GM12891 (cell line): Measurements from ENCODE around the gene ESPNL.

Source experiments
- DNase-seq: peaks from one replicate; pipeline ENCODE4 v3.0.0; 2011; ENCODE audit warnings: low spot score; ENCODE audit not compliant: insufficient read length
- FAIRE-seq: peaks from 2 replicates; lab custom pipeline; 2011; peaks lifted over from hg19 to GRCh38; lab: Jason Lieb, UNC
- PAX5 ChIP-seq: IDR thresholded peaks from 2 replicates; pipeline ENCODE4 v1.6.1; 2011; ENCODE audit warnings: low read length, moderate library complexity, mild to moderate bottlenecking; ENCODE audit not compliant: insufficient read depth, severe bottlenecking
- POLR2A ChIP-seq: IDR thresholded peaks from 2 replicates; pipeline ENCODE4 v1.6.1; 2011; ENCODE audit warnings: low read depth, low read length, control low read depth
- POLR2AphosphoS5 ChIP-seq: IDR thresholded peaks from 2 replicates; pipeline ENCODE4 v1.6.1; 2011; ENCODE audit warnings: low read depth, low read length, control low read depth
- POU2F2 ChIP-seq: IDR thresholded peaks from 2 replicates; pipeline ENCODE4 v1.6.1; 2011; ENCODE audit warnings: low read depth, mild to moderate bottlenecking, control low read depth, low read length, moderate library complexity
- SPI1 ChIP-seq: IDR thresholded peaks from 2 replicates; pipeline ENCODE4 v1.6.1; 2011; ENCODE audit warnings: low read depth, low read length, control low read depth
- TAF1 ChIP-seq: IDR thresholded peaks from 2 replicates; pipeline ENCODE4 v1.6.1; 2011; ENCODE audit warnings: low read depth, low read length, control low read depth

The ESPNL gene

DNA sequence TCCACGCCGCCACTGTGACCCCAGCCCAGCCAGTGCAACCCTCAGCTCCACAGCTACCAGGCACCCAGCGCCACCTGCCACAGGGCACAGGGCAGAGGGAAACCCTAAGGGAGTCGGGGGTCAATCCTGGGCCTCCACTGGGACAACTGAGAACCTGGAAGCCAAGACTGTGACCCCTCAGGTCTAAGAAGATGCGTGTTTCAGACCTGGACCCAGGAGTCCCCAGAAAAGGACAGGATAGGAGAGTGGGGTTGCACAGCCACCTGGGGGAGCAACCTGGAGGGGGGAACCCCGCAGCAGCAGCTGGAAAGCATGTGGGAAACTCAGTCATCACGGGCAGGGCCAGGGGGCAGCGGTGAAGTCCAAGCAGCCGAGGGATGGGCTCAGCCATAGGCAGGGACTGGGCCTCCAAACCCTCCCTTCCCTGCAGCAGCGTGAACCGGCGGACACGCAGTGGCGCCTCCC lies 4.1 kb downstream of the ESPNL start:
- TF ChIP-seq PAX5 (no peak), SPI1 (no peak), TAF1 (no peak), POLR2AphosphoS5 (no peak), POU2F2 (no peak), POLR2A (no peak)
- FAIRE-seq (no peak), DNase-seq (no peak)

DNA sequence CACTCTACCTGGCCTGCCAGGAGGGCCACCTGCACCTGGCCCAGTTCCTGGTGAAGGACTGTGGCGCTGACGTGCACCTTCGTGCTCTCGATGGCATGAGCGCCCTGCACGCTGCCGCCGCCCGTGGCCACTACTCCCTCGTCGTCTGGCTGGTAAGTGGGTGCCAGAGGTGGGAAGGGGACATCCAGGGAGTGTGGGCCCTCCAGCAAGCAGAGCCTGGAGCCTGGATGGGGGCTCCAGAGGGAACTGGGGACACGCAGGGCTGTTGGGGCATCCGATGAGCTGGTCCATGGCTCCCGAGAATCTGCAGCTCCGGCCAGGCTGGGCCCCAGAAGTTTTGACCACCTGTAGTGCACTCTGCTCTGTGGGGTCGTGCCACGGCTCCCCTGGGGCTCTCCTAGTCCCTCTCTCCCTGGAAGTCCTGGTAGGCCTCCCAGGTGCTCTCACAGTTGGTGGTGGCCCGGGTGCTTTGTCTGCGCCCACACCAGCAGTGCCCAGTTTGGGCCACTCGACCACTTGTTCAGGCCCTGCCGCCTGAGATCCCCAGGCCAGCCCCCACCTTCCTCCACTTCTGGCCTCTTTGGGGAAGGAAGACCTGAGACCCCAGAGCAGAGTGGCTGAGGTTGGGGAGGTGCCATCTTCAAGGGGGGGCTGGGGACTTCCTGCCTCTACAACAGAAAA lies 4.7 kb downstream of the ESPNL start:
- DNase-seq (no peak), FAIRE-seq (no peak)
- no peak for TF ChIP-seq PAX5
- TF ChIP-seq TAF1 = no peak
- no peak for TF ChIP-seq SPI1
- TF ChIP-seq POLR2A = no peak
- no peak for TF ChIP-seq POU2F2
- no peak for TF ChIP-seq POLR2AphosphoS5

GRCh38 chr2:238105506-238106338 lies 5.6 kb downstream of the ESPNL start:
- TF ChIP-seq POLR2A (no peak), SPI1 (no peak), POU2F2 (no peak), PAX5 (no peak), POLR2AphosphoS5 (no peak), TAF1 (no peak)
- DNase-seq (peak; percentile 10), FAIRE-seq (no peak)

- FAIRE-seq = peak; percentile 23
- no peak for TF ChIP-seq SPI1
- no peak for TF ChIP-seq PAX5
- no peak for TF ChIP-seq POU2F2
- TF ChIP-seq POLR2A = no peak
- TF ChIP-seq POLR2AphosphoS5 = no peak
- no peak for TF ChIP-seq TAF1
- no peak for DNase-seq
These were observed 6.2 kb downstream of the ESPNL start for GRCh38 chr2:238106339-238106697.

DNA sequence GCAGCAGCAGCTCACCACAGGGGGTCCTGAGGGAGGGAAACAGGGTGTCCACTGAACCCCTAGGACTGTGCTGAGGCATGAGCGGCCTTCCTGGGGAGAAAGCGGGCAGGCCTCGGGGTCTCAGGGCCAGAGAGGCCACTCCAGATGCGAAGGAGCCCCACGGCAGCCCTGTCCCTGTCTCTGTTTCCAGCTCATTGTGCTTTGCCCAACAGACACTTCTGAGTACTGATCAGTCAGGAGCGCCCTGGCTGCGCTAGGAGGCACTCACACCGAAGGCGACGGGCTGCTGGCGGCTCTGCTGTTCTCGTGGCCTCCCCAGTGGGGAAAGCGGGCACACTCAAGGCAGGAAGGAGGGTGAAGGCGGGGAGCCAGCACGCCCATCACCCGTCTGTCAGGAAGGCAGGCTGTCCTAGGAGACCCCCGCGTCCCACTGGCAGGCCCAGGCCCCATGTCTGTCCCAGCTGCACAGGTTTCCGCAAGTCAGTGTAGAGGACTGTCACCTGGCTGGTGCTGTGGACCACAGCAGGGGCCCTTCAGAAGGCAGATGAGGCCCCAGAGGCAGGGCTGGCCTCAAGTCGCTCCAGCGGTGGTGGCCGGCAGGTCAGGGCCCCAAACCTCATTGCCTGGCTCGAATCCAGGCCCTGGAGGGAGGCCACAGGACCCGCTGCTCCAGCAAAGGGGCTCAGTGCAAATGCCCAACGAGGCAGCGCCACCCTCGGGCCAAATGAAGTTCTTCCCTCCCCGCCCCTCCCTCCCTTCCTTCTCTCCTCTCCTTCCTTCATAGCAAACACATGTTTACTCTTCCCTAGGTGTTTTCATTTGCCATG lies 6.8 kb downstream of the ESPNL start:
- TF ChIP-seq POU2F2 = no peak
- no peak for TF ChIP-seq POLR2AphosphoS5
- no peak for TF ChIP-seq TAF1
- no peak for TF ChIP-seq POLR2A
- TF ChIP-seq SPI1 = no peak
- TF ChIP-seq PAX5 = no peak
- FAIRE-seq (no peak), DNase-seq (peak; percentile 25)

DNA sequence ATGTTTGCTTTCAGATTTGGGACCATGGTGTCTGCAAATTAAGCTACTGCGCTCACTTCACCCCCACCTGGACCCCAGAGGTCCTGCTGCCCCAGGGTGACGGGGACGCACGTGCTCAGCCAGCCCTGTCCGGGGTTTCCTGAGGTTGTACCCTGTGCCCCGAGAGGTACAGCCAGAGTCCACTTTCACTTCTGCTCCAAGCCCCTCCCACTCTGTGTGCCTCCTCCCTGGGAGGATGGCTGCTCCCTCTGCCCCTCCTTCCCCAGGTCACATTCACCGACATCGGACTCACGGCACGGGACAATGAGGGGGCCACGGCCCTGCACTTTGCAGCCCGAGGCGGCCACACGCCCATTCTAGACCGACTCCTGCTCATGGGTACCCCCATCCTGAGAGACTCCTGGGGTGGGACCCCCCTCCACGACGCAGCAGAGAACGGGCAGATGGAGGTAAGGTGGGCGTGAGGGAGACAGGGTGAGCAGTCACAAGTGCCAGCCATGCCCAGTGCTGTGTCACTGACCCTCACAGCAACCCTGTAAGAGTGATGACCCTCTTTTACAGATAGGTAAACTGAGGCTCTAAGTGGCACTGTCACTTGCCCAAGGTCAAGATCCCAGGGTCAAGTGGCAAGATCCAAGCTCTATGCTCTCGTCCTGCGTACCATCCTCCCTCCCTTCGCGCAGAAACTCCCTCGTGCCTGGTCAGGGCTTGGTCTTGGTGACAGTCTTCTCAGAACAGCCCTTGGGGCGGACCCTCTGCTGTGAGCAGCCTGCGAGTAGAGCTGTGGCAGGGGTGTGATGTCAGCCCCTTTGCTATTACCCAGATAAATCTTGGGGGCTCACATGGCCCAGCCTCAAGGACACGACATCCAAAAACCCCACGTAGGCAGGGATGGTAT lies 7.6 kb downstream of the ESPNL start:
- DNase-seq (peak; percentile 84), FAIRE-seq (peak; percentile 99)
- peak; percentile 89 for TF ChIP-seq SPI1
- no peak for TF ChIP-seq POLR2AphosphoS5

DNA sequence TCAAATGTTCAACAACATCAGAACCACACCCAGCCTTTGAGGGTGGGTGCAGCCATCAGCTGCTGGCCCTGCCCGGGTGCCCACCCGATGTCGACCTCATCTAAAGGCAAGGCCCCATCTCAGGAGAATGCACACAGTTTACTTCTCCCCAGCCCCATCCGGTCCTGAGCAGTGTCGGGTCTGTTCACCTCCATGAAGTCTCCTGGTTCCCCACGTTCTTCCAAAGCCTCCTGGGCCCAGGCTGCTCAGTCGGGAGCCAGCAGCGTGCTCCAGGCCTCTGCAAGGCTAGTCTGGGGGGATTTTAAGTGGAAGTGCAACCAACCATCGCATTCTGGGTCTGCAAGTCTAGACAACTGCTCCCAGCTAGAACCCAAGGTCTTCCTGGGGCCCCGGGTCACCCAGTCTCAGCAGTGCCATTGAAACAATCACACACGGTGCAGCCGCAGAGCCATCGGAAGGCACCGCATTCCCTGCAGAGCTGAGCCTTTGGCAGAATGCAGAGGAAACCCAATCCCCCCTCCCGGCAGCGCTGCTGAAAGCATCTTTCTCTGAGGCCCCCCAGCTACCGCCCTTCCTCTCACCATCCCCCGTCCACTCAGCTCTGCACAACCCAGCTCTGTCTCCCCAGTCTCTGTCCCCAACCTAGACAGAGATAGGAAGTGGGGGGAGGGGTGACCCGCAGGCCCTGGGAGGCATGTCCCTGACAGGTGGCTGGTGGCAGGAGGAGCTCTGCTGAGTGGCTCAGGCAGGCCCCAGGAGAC lies 8.5 kb downstream of the ESPNL start:
- DNase-seq (peak; percentile 65), FAIRE-seq (no peak)
- TF ChIP-seq POU2F2 = peak; percentile 9; the same call in 1 of the 2 replicates
- no peak for TF ChIP-seq POLR2AphosphoS5
- TF ChIP-seq SPI1 = peak; percentile 8; the same call in 1 of the 2 replicates

DNA sequence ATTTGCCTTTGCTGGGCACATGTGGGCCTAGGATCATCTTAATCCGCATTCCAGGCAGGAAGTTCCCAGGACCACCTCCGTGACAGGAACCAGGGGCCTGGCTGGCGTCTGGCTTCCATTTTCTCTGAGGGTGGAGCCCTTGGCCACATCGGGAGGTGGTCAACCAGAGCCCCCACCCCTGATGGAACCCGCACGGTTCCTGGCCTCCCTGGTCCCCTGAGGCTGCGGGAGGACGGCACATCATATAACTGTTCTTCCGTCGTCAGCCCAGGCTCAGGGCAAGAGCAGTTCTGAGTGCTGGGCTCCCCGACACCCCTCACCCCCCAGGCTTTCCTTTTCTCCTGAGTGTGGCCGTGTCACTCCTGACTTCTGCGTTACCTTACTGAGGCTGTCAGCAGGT lies 13.5 kb downstream of the ESPNL start:
- DNase-seq = no peak
- no peak for FAIRE-seq
- no peak for TF ChIP-seq POLR2AphosphoS5
- TF ChIP-seq POLR2A = no peak
- no peak for TF ChIP-seq PAX5
- no peak for TF ChIP-seq SPI1
- TF ChIP-seq TAF1 = no peak
- TF ChIP-seq POU2F2 = no peak
